Adrenal gland (tissue), 12 donors: ENCODE data around the gene SMIM44. TPM values are rescaled to one million over a fixed set of nuclear protein-coding genes. Genes with fewer than 3 reads are reported as not detected.
A peak's percentile ranks its signal among the peaks of the same experiment; 100 is the strongest.

Experiments
- DNase-seq, 7 donors: peaks; one replicate each; pipeline ENCODE4 v3.0.0-alpha.2; 2019 to 2020
- H3K27ac ChIP-seq, 5 donors: fragments of 200-600 bp; sonication (generic) in 4 of 5; 1 replicate in 3 of 5; 2 replicates in 2 of 5; pipeline versions ENCODE4 v1.5.1 to v1.8.0; 2016 to 2020; ENCODE audit warnings: mild to moderate bottlenecking in 1 of 5
- H3K27me3 ChIP-seq: fragments of 200-600 bp; 2 replicates; pipeline ENCODE4 v1.8.0; 2021
- H3K36me3 ChIP-seq, 2 donors: fragments of 200-600 bp; replicated peaks in 1 of 2; 1 replicate in 1 of 2; 2 replicates in 1 of 2; pipeline versions ENCODE4 v1.5.1 to v1.8.0; 2018 to 2022
- H3K4me1 ChIP-seq, 2 donors: fragments of 200-600 bp; replicated peaks in 1 of 2; 1 replicate in 1 of 2; 2 replicates in 1 of 2; pipeline versions ENCODE4 v1.5.1 to v1.8.0; 2018 to 2021
- H3K4me3 ChIP-seq, 4 donors: fragments of 200-600 bp; sonication (generic) in 3 of 4; one replicate each; pipeline ENCODE4 v1.5.1; 2016 to 2018
- H3K9me3 ChIP-seq, 3 donors: fragments of 200-600 bp; sonication (generic) in 1 of 3; replicated peaks in 1 of 3; 1 replicate in 2 of 3; 2 replicates in 1 of 3; pipeline versions ENCODE4 v1.5.1 to v1.8.0; 2016 to 2021
- POLR2A ChIP-seq, 2 donors: fragments of 450-650 bp; IDR thresholded peaks; one replicate each; pipeline ENCODE4 v1.6.1; 2017; ENCODE audit warnings: antibody characterized with exemption in 2 of 2, mild to moderate bottlenecking in 2 of 2, moderate library complexity in 1 of 2
- WGBS, 4 donors: extraction: QIAGEN DNeasy Blood & Tissue Kit in 2 of 4; methylation state at CpG; one replicate each; pipeline versions ENCODE4 v1.1.5 to v1.1.7; 2013 to 2017; 5-methylcytosine and 5-hydroxymethylcytosine counted together
- intact Hi-C, 2 donors: fragments of 100-400 bp; cut with DNase I; formaldehyde crosslinking; loops; one replicate each; pipeline versions ENCODE4 v1.14.1 to v1.15.0; 2022 to 2023
- polyA plus RNA-seq, 3 donors: library from polyadenylated mRNA; stranded (reverse); fragments of 200-250 nt in 2 of 3; fragments of 350-450 nt in 1 of 3; fragmentation: Illumina TruSeq in 1 of 3; extraction: RNeasy Lipid Tissue Mini Kit (QIAGEN cat#74804) in 1 of 3; gene quantifications; one replicate each; pipeline ENCODE4 v1.2.3, GENCODE V29; 2013 to 2014
- total RNA-seq, 9 donors: library from RNA; depleted of rRNA in 4 of 9; stranded (reverse); fragments of >200 nt in 4 of 9; fragments of 120-200 nt in 1 of 9; fragmentation: NEBNext Ultra II Directional in 1 of 9; extraction: Animal tissue kit (Norgen Biotek cat#: 25700) in 1 of 9; gene quantifications; one replicate each; pipeline versions ENCODE4 v1.1.0 to v1.2.4, GENCODE V29; 2013 to 2023
- TF ChIP-seq, protein P1 (sequence below), 6 experiments: fragments of 450-650 bp in 4 of 6; fragments of 200-600 bp in 2 of 6; sonication (generic) in 1 of 6; IDR thresholded peaks; 1 replicate in 5 of 6; 2 replicates in 1 of 6; pipeline versions ENCODE4 v1.5.1 to v1.8.0; 2016 to 2021; ENCODE audit warnings: antibody characterized with exemption in 6 of 6, mild to moderate bottlenecking in 2 of 6, moderate library complexity in 1 of 6
- donor health status: healthy with polysubstance abuse.
- donor health status: Bipolar disorder and iron deficiency.
- donor health status: DM: yes; HTN: yes; CAD: no.
- donor health status: DM: no; HTN: no; CAD: no.
- donor health status: DM: no; HTN: no; CAD: no.
- donor health status: DM: yes; HTN: yes; CAD: no.

The SMIM44 gene
- total and polyA plus RNA-seq, 12 donors, result not detected

DNA sequence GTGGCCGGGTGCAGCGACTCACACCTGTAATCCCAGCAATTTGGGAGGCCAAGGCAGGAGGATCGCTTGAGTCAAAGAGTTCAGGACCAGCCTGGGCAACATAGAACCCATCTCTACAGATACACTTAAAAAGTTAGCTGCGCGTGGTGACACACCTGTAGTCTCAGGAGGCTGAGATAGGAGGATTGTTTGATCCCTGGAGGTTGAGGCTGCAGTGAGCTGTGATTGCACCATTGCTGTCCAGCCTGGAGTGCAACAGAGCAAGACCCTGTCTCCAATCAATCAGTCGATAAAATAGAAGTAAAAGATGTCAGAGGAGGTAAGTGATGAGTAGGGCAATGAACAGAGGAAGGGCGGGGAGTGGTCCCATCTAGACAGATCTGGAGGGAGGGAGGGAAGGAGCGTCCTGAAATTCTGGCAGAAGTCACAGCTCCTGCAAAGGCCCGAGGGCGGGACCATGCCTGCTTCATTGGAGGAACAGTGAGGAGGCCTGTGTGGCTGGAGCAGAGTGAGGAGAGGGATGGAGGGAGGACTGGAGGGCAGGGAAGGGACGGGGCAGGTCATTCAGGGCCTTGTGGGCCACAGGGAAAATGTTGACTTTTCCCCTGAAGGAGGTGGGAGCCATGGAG lies 12.6 kb downstream of the SMIM44 start:
- Histone ChIP-seq H3K4me1 (peaks cover 0 to 7% of the 10 kb centered on the region in 2 donors), H3K9me3 (no peaks in the 10 kb centered on the region), H3K4me3 (no peak overlapping the region), H3K27ac (peak overlapping the region in 1 of 5 donors; percentile 2), H3K36me3 (no peaks in the 10 kb centered on the region), H3K27me3 (no peaks in the 10 kb centered on the region)
- 57 to 64% (median 61%) methylated on average over 10 to 11 of the region's 11 CpGs for WGBS, 4 donors
- intact Hi-C loops, result loop anchor here in 1 of 2 donors (5.0 kb wide), 1 partner anchor 148 kb away; no protein-coding TSS in a partner anchor
- DNase-seq, result peak in 2 of 7 donors; percentile 60 to 64
- TF ChIP-seq POLR2A (IDR thresholded peaks at IDR 0.05), result no peak
- TF ChIP-seq, protein P1, sequence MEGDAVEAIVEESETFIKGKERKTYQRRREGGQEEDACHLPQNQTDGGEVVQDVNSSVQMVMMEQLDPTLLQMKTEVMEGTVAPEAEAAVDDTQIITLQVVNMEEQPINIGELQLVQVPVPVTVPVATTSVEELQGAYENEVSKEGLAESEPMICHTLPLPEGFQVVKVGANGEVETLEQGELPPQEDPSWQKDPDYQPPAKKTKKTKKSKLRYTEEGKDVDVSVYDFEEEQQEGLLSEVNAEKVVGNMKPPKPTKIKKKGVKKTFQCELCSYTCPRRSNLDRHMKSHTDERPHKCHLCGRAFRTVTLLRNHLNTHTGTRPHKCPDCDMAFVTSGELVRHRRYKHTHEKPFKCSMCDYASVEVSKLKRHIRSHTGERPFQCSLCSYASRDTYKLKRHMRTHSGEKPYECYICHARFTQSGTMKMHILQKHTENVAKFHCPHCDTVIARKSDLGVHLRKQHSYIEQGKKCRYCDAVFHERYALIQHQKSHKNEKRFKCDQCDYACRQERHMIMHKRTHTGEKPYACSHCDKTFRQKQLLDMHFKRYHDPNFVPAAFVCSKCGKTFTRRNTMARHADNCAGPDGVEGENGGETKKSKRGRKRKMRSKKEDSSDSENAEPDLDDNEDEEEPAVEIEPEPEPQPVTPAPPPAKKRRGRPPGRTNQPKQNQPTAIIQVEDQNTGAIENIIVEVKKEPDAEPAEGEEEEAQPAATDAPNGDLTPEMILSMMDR (IDR thresholded peaks at IDR 0.05), result no peak

- 41 to 60% (median 49%) methylated on average over 5 to 14 of the region's 14 CpGs for WGBS, 4 donors
- no peak for TF ChIP-seq POLR2A (IDR thresholded peaks at IDR 0.05)
- TF ChIP-seq, protein P1 (IDR thresholded peaks at IDR 0.05), result peak in 2 of 6 experiments; percentile 7 to 22
- Histone ChIP-seq H3K4me1 (peaks cover 0 to 9% of the 10 kb centered on the region in 2 donors), H3K4me3 (no peak overlapping the region), H3K27ac (peak overlapping the region in 2 of 5 donors; percentile 38 to 60), H3K27me3 (no peaks in the 10 kb centered on the region), H3K36me3 (no peaks in the 10 kb centered on the region), H3K9me3 (no peaks in the 10 kb centered on the region)
- DNase-seq, result peak in 1 of 7 donors; percentile 70
- intact Hi-C loops, result loop anchor here in 1 of 2 donors (5.0 kb wide), 1 partner anchor 148 kb away; no protein-coding TSS in a partner anchor
Observed at GRCh38 chr19:3469638-3470499, 13.4 kb downstream of the SMIM44 start.

DNA sequence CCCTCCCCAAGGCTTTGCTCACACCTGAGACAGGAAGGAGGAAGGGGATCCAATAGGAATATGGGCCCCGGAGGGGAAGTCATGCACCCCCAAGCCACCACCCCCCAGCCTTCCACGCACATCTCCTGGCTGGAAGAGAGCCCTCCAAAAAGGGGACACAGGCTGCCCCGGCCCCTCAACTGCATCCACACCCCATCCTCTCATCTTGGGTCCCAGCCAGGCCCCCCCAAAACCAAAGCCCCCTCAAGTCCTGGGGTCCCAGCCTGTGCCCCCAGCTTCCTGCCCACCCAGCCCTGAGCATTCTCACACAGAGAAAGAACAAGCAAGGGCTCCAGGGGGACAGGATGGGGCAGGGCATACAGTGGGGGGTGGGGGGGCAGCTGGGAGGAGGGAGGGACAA lies 15.0 kb downstream of the SMIM44 start:
- DNase-seq, result no peak
- TF ChIP-seq POLR2A (IDR thresholded peaks at IDR 0.05), result no peak
- TF ChIP-seq, protein P1 (IDR thresholded peaks at IDR 0.05), result no peak
- Histone ChIP-seq H3K27ac (peak overlapping the region in 2 of 5 donors; percentile 8 to 49), H3K27me3 (no peaks in the 10 kb centered on the region), H3K36me3 (peaks cover 0 to 9% of the 10 kb centered on the region in 2 donors), H3K4me3 (no peak overlapping the region), H3K4me1 (peaks cover 0 to 16% of the 10 kb centered on the region in 2 donors), H3K9me3 (no peaks in the 10 kb centered on the region)
- WGBS, 4 donors, result 80 to 88% (median 85%) methylated on average over 1 to 3 of the region's 3 CpGs; no CpG with 5 or more reads in 1 of the 4 donors
- intact Hi-C loops, result no loop called here
